Measurements from ENCODE around the gene KHDC1.
"Not testable (repeated sequence)": the region's sequence is repeated elsewhere in the genome, so short reads cannot be mapped to it uniquely, and the experiment has no call there.

The KHDC1 gene

GRCh38 chr6:73286752-73287151 lies 23.8 kb upstream of the KHDC1 start:
- Histone ChIP-seq H3K9ac (ENCODE audit: low read length) (no peak overlapping the region), H3K9me3 (ENCODE audit: control insufficient read depth, low read length) (no peaks in the 10 kb centered on the region), H3K36me3 (ENCODE audit: control insufficient read depth, insufficient read depth, low read length, severe bottlenecking) (no peaks in the 10 kb centered on the region), H3K27me3 (replicated peaks; ENCODE audit: control insufficient read depth, insufficient read depth, low read length) (no peaks in the 10 kb centered on the region), H3K4me1 (ENCODE audit: control insufficient read depth, insufficient read depth, low read length) (peaks cover 5% of the 10 kb centered on the region), H3K4me3 (ENCODE audit: low read length) (no peak overlapping the region)
- peak; percentile 50 for DNase-seq (ENCODE audit: low read depth)

- Histone ChIP-seq H3K36me3 (ENCODE audit: control insufficient read depth, insufficient read depth, low read length, severe bottlenecking) (no peaks in the 10 kb centered on the region), H3K9ac (ENCODE audit: low read length) (peak overlapping the region; percentile 59), H3K4me3 (ENCODE audit: low read length) (no peak overlapping the region), H3K9me3 (ENCODE audit: control insufficient read depth, low read length) (no peaks in the 10 kb centered on the region), H3K27me3 (replicated peaks; ENCODE audit: control insufficient read depth, insufficient read depth, low read length) (no peaks in the 10 kb centered on the region), H3K4me1 (ENCODE audit: control insufficient read depth, insufficient read depth, low read length) (peaks cover 5% of the 10 kb centered on the region)
- peak; percentile 85 for DNase-seq (ENCODE audit: low read depth)
Measured at GRCh38 chr6:73285674-73286283, 22.8 kb upstream of the KHDC1 start.

- no peaks in the 10 kb centered on the region for H3K27me3 ChIP-seq (replicated peaks; ENCODE audit: control insufficient read depth, insufficient read depth, low read length)
- no peak overlapping the region for H3K9ac ChIP-seq (ENCODE audit: low read length)
- H3K4me1 ChIP-seq (ENCODE audit: control insufficient read depth, insufficient read depth, low read length) = peaks cover 5% of the 10 kb centered on the region
- H3K4me3 ChIP-seq (ENCODE audit: low read length) = no peak overlapping the region
- no peak for DNase-seq (ENCODE audit: low read depth)
- H3K9me3 ChIP-seq (ENCODE audit: control insufficient read depth, low read length) = no peaks in the 10 kb centered on the region
- no peaks in the 10 kb centered on the region for H3K36me3 ChIP-seq (ENCODE audit: control insufficient read depth, insufficient read depth, low read length, severe bottlenecking)
Measured at GRCh38 chr6:73282871-73283270, 19.9 kb upstream of the KHDC1 start.

- DNase-seq (ENCODE audit: low read depth); H3K27me3 ChIP-seq (replicated peaks; ENCODE audit: control insufficient read depth, insufficient read depth, low read length); H3K9ac ChIP-seq (ENCODE audit: low read length); H3K4me1 ChIP-seq (ENCODE audit: control insufficient read depth, insufficient read depth, low read length); H3K36me3 ChIP-seq (ENCODE audit: control insufficient read depth, insufficient read depth, low read length, severe bottlenecking); H3K4me3 ChIP-seq (ENCODE audit: low read length); H3K9me3 ChIP-seq (ENCODE audit: control insufficient read depth, low read length): not testable (repeated sequence)
Measured at GRCh38 chr6:73281684-73282083, 18.7 kb upstream of the KHDC1 start.

- not testable (repeated sequence) for H3K4me3 ChIP-seq (ENCODE audit: low read length); H3K9me3 ChIP-seq (ENCODE audit: control insufficient read depth, low read length); H3K36me3 ChIP-seq (ENCODE audit: control insufficient read depth, insufficient read depth, low read length, severe bottlenecking)
Measured at GRCh38 chr6:73269296-73269695, 6.3 kb upstream of the KHDC1 start.

GRCh38 chr6:73268896-73269295 lies 5.9 kb upstream of the KHDC1 start:
- not testable (repeated sequence) for H3K4me1 ChIP-seq (ENCODE audit: control insufficient read depth, insufficient read depth, low read length); H3K9ac ChIP-seq (ENCODE audit: low read length); H3K36me3 ChIP-seq (ENCODE audit: control insufficient read depth, insufficient read depth, low read length, severe bottlenecking); H3K9me3 ChIP-seq (ENCODE audit: control insufficient read depth, low read length); H3K27me3 ChIP-seq (replicated peaks; ENCODE audit: control insufficient read depth, insufficient read depth, low read length); H3K4me3 ChIP-seq (ENCODE audit: low read length); DNase-seq (ENCODE audit: low read depth)

More at GRCh38 chr6:73269296-73269695, 6.3 kb upstream of the KHDC1 start:
- not testable (repeated sequence) for H3K9ac ChIP-seq (ENCODE audit: low read length); H3K27me3 ChIP-seq (replicated peaks; ENCODE audit: control insufficient read depth, insufficient read depth, low read length); DNase-seq (ENCODE audit: low read depth); H3K4me1 ChIP-seq (ENCODE audit: control insufficient read depth, insufficient read depth, low read length)

- no peak overlapping the region for H3K9ac ChIP-seq (ENCODE audit: low read length)
- no peak for DNase-seq (ENCODE audit: low read depth)
- no peak overlapping the region for H3K4me3 ChIP-seq (ENCODE audit: low read length)
- peaks cover 14% of the 10 kb centered on the region for H3K4me1 ChIP-seq (ENCODE audit: control insufficient read depth, insufficient read depth, low read length)
- H3K9me3 ChIP-seq (ENCODE audit: control insufficient read depth, low read length) = no peaks in the 10 kb centered on the region
- no peaks in the 10 kb centered on the region for H3K27me3 ChIP-seq (replicated peaks; ENCODE audit: control insufficient read depth, insufficient read depth, low read length)
- H3K36me3 ChIP-seq (ENCODE audit: control insufficient read depth, insufficient read depth, low read length, severe bottlenecking) = peaks cover 4% of the 10 kb centered on the region
Measured at GRCh38 chr6:73264446-73264845, 1.4 kb upstream of the KHDC1 start.

GRCh38 chr6:73263570-73263909 lies 544 bp upstream of the KHDC1 start:
- H3K9me3 ChIP-seq (ENCODE audit: control insufficient read depth, low read length) = no peaks in the 10 kb centered on the region
- H3K36me3 ChIP-seq (ENCODE audit: control insufficient read depth, insufficient read depth, low read length, severe bottlenecking) = peaks cover 4% of the 10 kb centered on the region
- peak overlapping the region; percentile 94 for H3K4me3 ChIP-seq (ENCODE audit: low read length)
- peak; percentile 5 for DNase-seq (ENCODE audit: low read depth)
- H3K27me3 ChIP-seq (replicated peaks; ENCODE audit: control insufficient read depth, insufficient read depth, low read length) = no peaks in the 10 kb centered on the region
- peak overlapping the region; percentile 87 for H3K9ac ChIP-seq (ENCODE audit: low read length)
- peaks cover 17% of the 10 kb centered on the region for H3K4me1 ChIP-seq (ENCODE audit: control insufficient read depth, insufficient read depth, low read length)

- Histone ChIP-seq H3K9ac (ENCODE audit: low read length) (no peak overlapping the region), H3K36me3 (ENCODE audit: control insufficient read depth, insufficient read depth, low read length, severe bottlenecking) (no peaks in the 10 kb centered on the region), H3K4me3 (ENCODE audit: low read length) (no peak overlapping the region), H3K27me3 (replicated peaks; ENCODE audit: control insufficient read depth, insufficient read depth, low read length) (no peaks in the 10 kb centered on the region), H3K4me1 (ENCODE audit: control insufficient read depth, insufficient read depth, low read length) (peaks cover 17% of the 10 kb centered on the region), H3K9me3 (ENCODE audit: control insufficient read depth, low read length) (no peaks in the 10 kb centered on the region)
- DNase-seq (ENCODE audit: low read depth) = no peak
Measured at GRCh38 chr6:73258721-73259120, 4.3 kb downstream of the KHDC1 start.

- DNase-seq (ENCODE audit: low read depth); H3K4me1 ChIP-seq (ENCODE audit: control insufficient read depth, insufficient read depth, low read length); H3K9ac ChIP-seq (ENCODE audit: low read length); H3K9me3 ChIP-seq (ENCODE audit: control insufficient read depth, low read length); H3K27me3 ChIP-seq (replicated peaks; ENCODE audit: control insufficient read depth, insufficient read depth, low read length); H3K4me3 ChIP-seq (ENCODE audit: low read length); H3K36me3 ChIP-seq (ENCODE audit: control insufficient read depth, insufficient read depth, low read length, severe bottlenecking): not testable (repeated sequence)
Measured at GRCh38 chr6:73254323-73254722, 8.7 kb downstream of the KHDC1 start.

- Histone ChIP-seq H3K9me3 (ENCODE audit: control insufficient read depth, low read length) (no peaks in the 10 kb centered on the region), H3K27me3 (replicated peaks; ENCODE audit: control insufficient read depth, insufficient read depth, low read length) (no peaks in the 10 kb centered on the region), H3K9ac (ENCODE audit: low read length) (no peak overlapping the region), H3K4me1 (ENCODE audit: control insufficient read depth, insufficient read depth, low read length) (no peaks in the 10 kb centered on the region), H3K36me3 (ENCODE audit: control insufficient read depth, insufficient read depth, low read length, severe bottlenecking) (no peaks in the 10 kb centered on the region), H3K4me3 (ENCODE audit: low read length) (no peak overlapping the region)
- DNase-seq (ENCODE audit: low read depth) = no peak
Measured at GRCh38 chr6:73252703-73253102, 10.3 kb downstream of the KHDC1 start.

GRCh38 chr6:73250016-73250415 lies 13.0 kb downstream of the KHDC1 start:
- H3K4me1 ChIP-seq (ENCODE audit: control insufficient read depth, insufficient read depth, low read length) = no peaks in the 10 kb centered on the region
- H3K4me3 ChIP-seq (ENCODE audit: low read length) = no peak overlapping the region
- no peak overlapping the region for H3K9ac ChIP-seq (ENCODE audit: low read length)
- H3K27me3 ChIP-seq (replicated peaks; ENCODE audit: control insufficient read depth, insufficient read depth, low read length) = no peaks in the 10 kb centered on the region
- DNase-seq (ENCODE audit: low read depth) = no peak
- no peaks in the 10 kb centered on the region for H3K9me3 ChIP-seq (ENCODE audit: control insufficient read depth, low read length)
- no peaks in the 10 kb centered on the region for H3K36me3 ChIP-seq (ENCODE audit: control insufficient read depth, insufficient read depth, low read length, severe bottlenecking)
